HepG2 (cell line): ENCODE measurements around the gene SLC35E4. TPM values are rescaled to one million over a fixed set of nuclear protein-coding genes. Genes with fewer than 3 reads are reported as not detected.

Source experiments
- ATAC-seq: fragments of 200-7000 bp; cut with Tn5 transposase; 3 replicates; pipeline ENCODE4 v1.9.1; 2020; ENCODE audit warnings: mild to moderate bottlenecking, moderate library complexity
- BruUV-seq: library from RNA; stranded (reverse); fragments of 400-500 nt; replicated peaks from 2 replicates; lab custom pipeline; 2021; lab: Mats Ljungman, UMichigan
- CTCF ChIA-PET: fragments of 300-600 bp; formaldehyde crosslinking; extraction: SDS; loops from one replicate; lab custom pipeline; 2021; ENCODE audit warnings: low total read pairs, inconsistent platforms, low intra/inter-chr PET ratio; lab: Yijun Ruan, JAX
- POLR2A ChIA-PET: fragments of 350-600 bp; sonication (Branson Sonifier 250); formaldehyde crosslinking; loops from one replicate; lab custom pipeline; 2020; ENCODE audit warnings: antibody characterized with exemption, inconsistent platforms; lab: Yijun Ruan, JAX
- DNase-seq: peaks from one replicate; pipeline ENCODE4 v3.0.0-alpha.2; 2015; ENCODE audit warnings: low spot score
- FAIRE-seq: peaks from 3 replicates; lab custom pipeline; 2011; peaks lifted over from hg19 to GRCh38; lab: Jason Lieb, UNC
- H2AFZ ChIP-seq: one replicate; pipeline ENCODE4 v1.6.1; 2011; ENCODE audit warnings: low read length, inconsistent platforms
- H3K27ac ChIP-seq: fragments of 300-600 bp; 3 replicates; pipeline ENCODE4 v1.8.0; 2011; ENCODE audit warnings: mixed run types, mild to moderate bottlenecking, mixed read lengths, low read length, inconsistent platforms; ENCODE audit not compliant: insufficient read depth; ENCODE audit errors: extremely low read length
- H3K27me3 ChIP-seq, 2 experiments: fragments of 200-600 bp in 1 of 2; 2 replicates in 1 of 2; 3 replicates in 1 of 2; pipeline versions ENCODE4 v1.6.0 to v1.8.0; 2011; ENCODE audit warnings: low read length in 2 of 2, mild to moderate bottlenecking in 2 of 2, moderate library complexity in 2 of 2, inconsistent platforms in 1 of 2; ENCODE audit not compliant: insufficient read depth in 2 of 2, control insufficient read depth in 1 of 2
- H3K36me3 ChIP-seq, 2 experiments: fragments of 200-600 bp in 1 of 2; replicated peaks in 1 of 2; 2 replicates in 1 of 2; 3 replicates in 1 of 2; pipeline versions ENCODE4 v1.5.1 to v1.8.0; 2011; ENCODE audit warnings: low read length in 2 of 2, inconsistent platforms in 1 of 2; ENCODE audit not compliant: insufficient read depth in 2 of 2, control insufficient read depth in 1 of 2
- H3K4me1 ChIP-seq: 2 replicates; pipeline ENCODE4 v1.5.1; 2012; ENCODE audit warnings: low read length, inconsistent platforms; ENCODE audit not compliant: insufficient read depth
- H3K4me2 ChIP-seq: 2 replicates; pipeline ENCODE4 v1.6.0; 2011; ENCODE audit warnings: low read depth, low read length, inconsistent platforms
- H3K4me3 ChIP-seq, 3 experiments: fragments of 200-600 bp in 1 of 3; sonication (generic), shearing (Covaris generic) in 1 of 3; replicated peaks in 1 of 3; 2 replicates each; pipeline ENCODE4 v1.5.1; 2011 to 2016; ENCODE audit warnings: low read length in 3 of 3, inconsistent platforms in 2 of 3, low read depth in 2 of 3, mild to moderate bottlenecking in 2 of 3, control low read depth in 1 of 3, mixed read lengths in 1 of 3; ENCODE audit not compliant: insufficient read depth in 1 of 3
- H3K79me2 ChIP-seq: one replicate; pipeline ENCODE4 v1.6.1; 2011; ENCODE audit warnings: low read length, inconsistent platforms; ENCODE audit not compliant: insufficient read depth
- H3K9ac ChIP-seq: 2 replicates; pipeline ENCODE4 v1.6.0; 2011; ENCODE audit warnings: mild to moderate bottlenecking, low read depth, low read length, inconsistent platforms; ENCODE audit not compliant: insufficient read depth
- H3K9me3 ChIP-seq: 2 replicates; pipeline ENCODE4 v1.5.1; 2012; ENCODE audit warnings: mild to moderate bottlenecking, low read length
- H4K20me1 ChIP-seq: 2 replicates; pipeline ENCODE4 v1.6.0; 2011; ENCODE audit warnings: inconsistent platforms, mild to moderate bottlenecking, low read length, moderate library complexity; ENCODE audit not compliant: insufficient read depth
- ESRRA ChIP-seq: sonication (generic); formaldehyde crosslinking; IDR thresholded peaks from 2 replicates; pipeline ENCODE4 v1.5.1; 2020; ENCODE audit warnings: mild to moderate bottlenecking, low read depth, missing genetic modification reagents
- FOXK1 ChIP-seq: sonication (generic); formaldehyde crosslinking; IDR thresholded peaks from 2 replicates; pipeline ENCODE4 v1.4.0; 2020; ENCODE audit warnings: low read depth, missing genetic modification reagents, borderline replicate concordance
- GATA4 ChIP-seq: sonication (generic); IDR thresholded peaks from 2 replicates; pipeline ENCODE4 v1.6.1; 2016; ENCODE audit warnings: antibody characterized with exemption, low read depth, borderline replicate concordance
- ISL2 ChIP-seq: sonication (generic); formaldehyde crosslinking; IDR thresholded peaks from 2 replicates; pipeline ENCODE4 v1.5.0; 2020; ENCODE audit warnings: missing genetic modification reagents
- KDM5A ChIP-seq: fragments of 200-600 bp; sonication (generic); IDR thresholded peaks from 2 replicates; pipeline ENCODE4 v1.7.0; 2018; ENCODE audit warnings: antibody characterized with exemption, mild to moderate bottlenecking, low read length, borderline replicate concordance
- NFKB2 ChIP-seq: sonication (generic); formaldehyde crosslinking; IDR thresholded peaks from 2 replicates; pipeline ENCODE4 v1.4.0; 2020; ENCODE audit warnings: missing genetic modification reagents, borderline replicate concordance
- ZFP36L2 ChIP-seq: sonication (generic); formaldehyde crosslinking; IDR thresholded peaks from 2 replicates; pipeline ENCODE4 v1.4.0; 2020; ENCODE audit warnings: missing genetic modification reagents
- ZFP82 ChIP-seq: sonication (generic); formaldehyde crosslinking; IDR thresholded peaks from 2 replicates; pipeline ENCODE4 v1.5.1; 2020; ENCODE audit warnings: mild to moderate bottlenecking, missing genetic modification reagents, borderline replicate concordance
- ZIK1 ChIP-seq: sonication (generic); formaldehyde crosslinking; IDR thresholded peaks from 2 replicates; pipeline ENCODE4 v1.5.0; 2020; ENCODE audit warnings: mild to moderate bottlenecking, low read depth, missing genetic modification reagents, borderline replicate concordance
- ZNF326 ChIP-seq: sonication (generic); formaldehyde crosslinking; IDR thresholded peaks from 2 replicates; pipeline ENCODE4 v1.4.0; 2020; ENCODE audit warnings: missing genetic modification reagents, borderline replicate concordance
- ZNF34 ChIP-seq: sonication (generic); formaldehyde crosslinking; IDR thresholded peaks from 2 replicates; pipeline ENCODE4 v1.4.0; 2020; ENCODE audit warnings: mild to moderate bottlenecking, missing genetic modification reagents, borderline replicate concordance
- WGBS: methylation state at CpG from one replicate; pipeline ENCODE4 v1.1.6; 2017; ENCODE audit warnings: low lambda C conversion rate; 5-methylcytosine and 5-hydroxymethylcytosine counted together
- in situ Hi-C: cut with HindIII; loops from 2 replicates; pipeline ENCODE4 v1.10.0; 2017; ENCODE audit warnings: low pct_unique_long_range_greater_than_20kb; ENCODE audit not compliant: extremely low pct_ligation_motif_present
- intact Hi-C: fragments of 100-400 bp; cut with micrococcal nuclease; formaldehyde crosslinking; loops from one replicate; pipeline ENCODE4 v1.10.0; 2022; ENCODE audit not compliant: unreplicated experiment
- polyA plus RNA-seq, 8 experiments: library from polyadenylated mRNA; depleted of rRNA in 3 of 8; stranded (reverse) in 7 of 8; unstranded in 1 of 8; fragments of >200 nt; fragmentation: Illumina TruSeq in 4 of 8; extraction: Trizol in 4 of 8; gene quantifications; 2 replicates each; pipeline versions ENCODE4 v1.2.1 to v1.2.3, GENCODE V29; 2011 to 2016; ENCODE audit warnings: low read depth in 4 of 8, missing spikeins in 1 of 8, mixed read lengths in 1 of 8; ENCODE audit not compliant: insufficient read depth in 1 of 8
- total RNA-seq, 5 experiments: library from RNA; depleted of rRNA; stranded (reverse); fragments of >200 nt; fragmentation: Illumina TruSeq; extraction: Trizol; gene quantifications; 2 replicates each; pipeline ENCODE4 v1.2.3, GENCODE V29; 2016; ENCODE audit warnings: low read depth in 1 of 5
- TF ChIP-seq, protein P1 (sequence below): sonication (generic); formaldehyde crosslinking; IDR thresholded peaks from 2 replicates; pipeline ENCODE4 v1.4.0; 2020; ENCODE audit warnings: missing genetic modification reagents
- TF ChIP-seq, protein P2 (sequence below): sonication (generic); formaldehyde crosslinking; IDR thresholded peaks from 2 replicates; pipeline ENCODE4 v1.5.0; 2020; ENCODE audit warnings: missing genetic modification reagents
- TF ChIP-seq, protein P3 (sequence below): sonication (generic); formaldehyde crosslinking; IDR thresholded peaks from 2 replicates; pipeline ENCODE4 v1.4.0; 2020; ENCODE audit warnings: missing genetic modification reagents
- TF ChIP-seq, protein P4 (sequence below): sonication (generic); formaldehyde crosslinking; conservative IDR thresholded peaks from 2 replicates; pipeline ENCODE4 v1.8.1; 2023; ENCODE audit warnings: missing genetic modification reagents
- TF ChIP-seq, protein P5 (sequence below): sonication (generic); formaldehyde crosslinking; IDR thresholded peaks from 2 replicates; pipeline ENCODE4 v1.4.0; 2020; ENCODE audit warnings: mild to moderate bottlenecking, missing genetic modification reagents
- TF ChIP-seq, protein P6 (sequence below): sonication (generic); formaldehyde crosslinking; IDR thresholded peaks from 2 replicates; pipeline ENCODE4 v1.8.1; 2023; ENCODE audit warnings: mild to moderate bottlenecking, missing genetic modification reagents, borderline replicate concordance

Gene SLC35E4
- total and polyA plus RNA-seq, 2 of the 13 experiments (the other 11 are each of a cell fraction or from before 2014, with no cell fraction given) = 0.07 to 0.15 TPM

DNA sequence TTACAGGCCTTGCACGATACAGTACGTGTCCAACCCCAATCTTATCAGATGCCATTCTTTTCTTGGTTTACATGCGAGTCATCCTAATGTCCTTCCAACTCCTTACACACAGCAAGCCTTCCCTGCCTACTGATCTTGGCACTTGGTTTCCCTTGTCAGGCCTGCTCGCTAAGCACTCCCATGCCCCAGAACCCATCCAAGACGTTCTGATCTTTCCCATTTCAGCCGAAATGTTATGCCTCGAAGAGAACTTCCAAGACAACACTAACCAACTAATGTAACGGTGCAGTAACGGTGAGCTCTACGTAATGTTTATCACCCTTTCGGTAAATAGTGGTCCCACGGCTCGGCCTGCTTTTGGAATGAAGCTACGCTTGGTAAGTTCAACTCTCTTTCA lies 44.4 kb upstream of the SLC35E4 start:
- Histone ChIP-seq H3K36me3 (peaks cover 27 to 33% of the 10 kb centered on the region in 2 experiments), H4K20me1 (no peaks in the 10 kb centered on the region; the same call in 1 of the 2 replicates), H3K4me1 (peaks cover 25% of the 10 kb centered on the region), H3K9ac (peak overlapping the region; percentile 94), H3K4me3 (peak overlapping the region; percentile 72 to 85 (median 84)), H3K79me2 (peaks cover 27% of the 10 kb centered on the region), H2AFZ (no peak overlapping the region), H3K4me2 (peak overlapping the region; percentile 85), H3K9me3 (no peaks in the 10 kb centered on the region), H3K27ac (peak overlapping the region; percentile 86), H3K27me3 (peaks cover 1 to 6% of the 10 kb centered on the region in 2 experiments; a peak in 2 of 5 replicates)
- in situ Hi-C loops = no loop called here
- ATAC-seq (no peak), DNase-seq (no peak), FAIRE-seq (no peak)
- CTCF ChIA-PET = no interaction called here
- POLR2A ChIA-PET = interaction anchor here (1.2 to 1.7 kb wide), 6 partner anchors 15 to 378 kb away, joined by 4 to 10 read pairs (median 5); partner anchors contain the start of genes GAL3ST1, MORC2, TCN2 and TUG1
- WGBS = 0% methylated on average over 14 of the region's 14 CpGs
- BruUV-seq = TSS peak; percentile 66
- intact Hi-C loops = loop anchor here (2.0 kb wide), 1 partner anchor 16 kb away; the partner anchor contains the start of gene GAL3ST1
- TF ChIP-seq ISL2 (CRISPR knock-in tag) (no peak), ZNF326 (CRISPR knock-in tag) (no peak), ZIK1 (CRISPR knock-in tag) (no peak), FOXK1 (CRISPR knock-in tag) (no peak), ZNF34 (CRISPR knock-in tag) (0 out of 2 replicates have a peak, but pooled peaks have one; percentile 22), KDM5A (no peak), ZFP36L2 (CRISPR knock-in tag) (no peak), GATA4 (no peak), ZFP82 (no peak), NFKB2 (CRISPR knock-in tag) (no peak), ESRRA (no peak)
- TF ChIP-seq, protein P1, sequence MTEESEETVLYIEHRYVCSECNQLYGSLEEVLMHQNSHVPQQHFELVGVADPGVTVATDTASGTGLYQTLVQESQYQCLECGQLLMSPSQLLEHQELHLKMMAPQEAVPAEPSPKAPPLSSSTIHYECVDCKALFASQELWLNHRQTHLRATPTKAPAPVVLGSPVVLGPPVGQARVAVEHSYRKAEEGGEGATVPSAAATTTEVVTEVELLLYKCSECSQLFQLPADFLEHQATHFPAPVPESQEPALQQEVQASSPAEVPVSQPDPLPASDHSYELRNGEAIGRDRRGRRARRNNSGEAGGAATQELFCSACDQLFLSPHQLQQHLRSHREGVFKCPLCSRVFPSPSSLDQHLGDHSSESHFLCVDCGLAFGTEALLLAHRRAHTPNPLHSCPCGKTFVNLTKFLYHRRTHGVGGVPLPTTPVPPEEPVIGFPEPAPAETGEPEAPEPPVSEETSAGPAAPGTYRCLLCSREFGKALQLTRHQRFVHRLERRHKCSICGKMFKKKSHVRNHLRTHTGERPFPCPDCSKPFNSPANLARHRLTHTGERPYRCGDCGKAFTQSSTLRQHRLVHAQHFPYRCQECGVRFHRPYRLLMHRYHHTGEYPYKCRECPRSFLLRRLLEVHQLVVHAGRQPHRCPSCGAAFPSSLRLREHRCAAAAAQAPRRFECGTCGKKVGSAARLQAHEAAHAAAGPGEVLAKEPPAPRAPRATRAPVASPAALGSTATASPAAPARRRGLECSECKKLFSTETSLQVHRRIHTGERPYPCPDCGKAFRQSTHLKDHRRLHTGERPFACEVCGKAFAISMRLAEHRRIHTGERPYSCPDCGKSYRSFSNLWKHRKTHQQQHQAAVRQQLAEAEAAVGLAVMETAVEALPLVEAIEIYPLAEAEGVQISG (CRISPR knock-in tag) = no peak
- TF ChIP-seq, protein P2, sequence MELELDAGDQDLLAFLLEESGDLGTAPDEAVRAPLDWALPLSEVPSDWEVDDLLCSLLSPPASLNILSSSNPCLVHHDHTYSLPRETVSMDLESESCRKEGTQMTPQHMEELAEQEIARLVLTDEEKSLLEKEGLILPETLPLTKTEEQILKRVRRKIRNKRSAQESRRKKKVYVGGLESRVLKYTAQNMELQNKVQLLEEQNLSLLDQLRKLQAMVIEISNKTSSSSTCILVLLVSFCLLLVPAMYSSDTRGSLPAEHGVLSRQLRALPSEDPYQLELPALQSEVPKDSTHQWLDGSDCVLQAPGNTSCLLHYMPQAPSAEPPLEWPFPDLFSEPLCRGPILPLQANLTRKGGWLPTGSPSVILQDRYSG (CRISPR knock-in tag) = no peak
- TF ChIP-seq, protein P3, sequence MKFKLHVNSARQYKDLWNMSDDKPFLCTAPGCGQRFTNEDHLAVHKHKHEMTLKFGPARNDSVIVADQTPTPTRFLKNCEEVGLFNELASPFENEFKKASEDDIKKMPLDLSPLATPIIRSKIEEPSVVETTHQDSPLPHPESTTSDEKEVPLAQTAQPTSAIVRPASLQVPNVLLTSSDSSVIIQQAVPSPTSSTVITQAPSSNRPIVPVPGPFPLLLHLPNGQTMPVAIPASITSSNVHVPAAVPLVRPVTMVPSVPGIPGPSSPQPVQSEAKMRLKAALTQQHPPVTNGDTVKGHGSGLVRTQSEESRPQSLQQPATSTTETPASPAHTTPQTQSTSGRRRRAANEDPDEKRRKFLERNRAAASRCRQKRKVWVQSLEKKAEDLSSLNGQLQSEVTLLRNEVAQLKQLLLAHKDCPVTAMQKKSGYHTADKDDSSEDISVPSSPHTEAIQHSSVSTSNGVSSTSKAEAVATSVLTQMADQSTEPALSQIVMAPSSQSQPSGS (CRISPR knock-in tag) = no peak
- TF ChIP-seq, protein P4, sequence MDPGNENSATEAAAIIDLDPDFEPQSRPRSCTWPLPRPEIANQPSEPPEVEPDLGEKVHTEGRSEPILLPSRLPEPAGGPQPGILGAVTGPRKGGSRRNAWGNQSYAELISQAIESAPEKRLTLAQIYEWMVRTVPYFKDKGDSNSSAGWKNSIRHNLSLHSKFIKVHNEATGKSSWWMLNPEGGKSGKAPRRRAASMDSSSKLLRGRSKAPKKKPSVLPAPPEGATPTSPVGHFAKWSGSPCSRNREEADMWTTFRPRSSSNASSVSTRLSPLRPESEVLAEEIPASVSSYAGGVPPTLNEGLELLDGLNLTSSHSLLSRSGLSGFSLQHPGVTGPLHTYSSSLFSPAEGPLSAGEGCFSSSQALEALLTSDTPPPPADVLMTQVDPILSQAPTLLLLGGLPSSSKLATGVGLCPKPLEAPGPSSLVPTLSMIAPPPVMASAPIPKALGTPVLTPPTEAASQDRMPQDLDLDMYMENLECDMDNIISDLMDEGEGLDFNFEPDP (CRISPR knock-in tag) = 0 out of 2 replicates have a peak, but pooled peaks have one; percentile 65
- TF ChIP-seq, protein P5, sequence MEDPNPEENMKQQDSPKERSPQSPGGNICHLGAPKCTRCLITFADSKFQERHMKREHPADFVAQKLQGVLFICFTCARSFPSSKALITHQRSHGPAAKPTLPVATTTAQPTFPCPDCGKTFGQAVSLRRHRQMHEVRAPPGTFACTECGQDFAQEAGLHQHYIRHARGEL (CRISPR knock-in tag) = no peak
- TF ChIP-seq, protein P6, sequence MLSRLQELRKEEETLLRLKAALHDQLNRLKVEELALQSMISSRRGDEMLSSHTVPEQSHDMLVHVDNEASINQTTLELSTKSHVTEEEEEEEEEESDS = no peak
